ENCODE measurements around the gene ARHGDIG. TPM values are rescaled to one million over a fixed set of nuclear protein-coding genes. Genes with fewer than 3 reads are reported as not detected.

The ARHGDIG gene
- total and polyA plus RNA-seq, 12 donors, result 0.23 to 3.5 (median 0.88) TPM; not detected in 3

DNA sequence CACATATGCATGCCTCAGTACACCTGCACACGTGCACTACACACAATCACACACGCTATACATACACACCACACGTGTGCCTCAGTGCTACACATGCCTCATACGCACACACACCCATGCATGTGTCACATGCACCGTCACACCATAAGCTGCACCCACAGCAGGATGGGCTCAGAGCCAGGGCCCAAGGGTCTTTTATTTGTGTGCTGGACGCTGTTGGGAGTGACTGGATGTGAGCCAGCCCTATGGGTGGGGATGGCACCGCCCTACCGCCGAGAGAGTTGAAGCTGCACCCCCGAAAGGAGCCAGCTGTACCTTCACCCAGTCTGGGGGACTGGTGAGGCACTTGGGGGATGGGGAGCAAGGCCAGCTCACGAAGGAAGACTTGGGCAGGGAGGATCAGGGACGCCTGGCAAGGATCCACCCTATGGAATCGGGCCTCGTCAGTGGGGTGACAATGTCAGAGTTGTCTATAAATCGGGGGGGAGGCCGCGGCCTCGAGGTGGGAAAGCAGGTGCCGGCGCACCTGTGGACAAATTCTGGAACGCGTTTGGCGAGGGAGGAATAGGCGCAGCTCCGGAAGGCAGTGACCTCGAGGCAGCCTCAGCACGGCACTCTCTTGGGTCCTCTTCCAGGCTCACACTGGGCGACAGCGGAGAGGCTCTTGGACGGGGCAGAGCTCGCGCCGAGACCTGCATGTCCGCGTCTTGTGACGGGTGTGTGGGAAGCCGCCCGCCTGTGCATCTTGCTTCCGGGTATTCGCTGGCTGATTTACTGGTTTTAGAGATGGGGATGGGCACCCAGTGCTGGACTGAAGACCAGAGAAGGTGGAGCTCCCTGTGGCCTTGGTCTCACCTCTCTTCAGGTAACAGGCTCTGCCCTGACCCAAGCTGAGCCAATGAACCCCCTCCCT lies 12.0 kb upstream of the ARHGDIG start:
- Histone ChIP-seq H3K27me3 (no peaks in the 10 kb centered on the region), H3K36me3 (replicated peaks in 1 of 2) (peaks cover 0 to 19% of the 10 kb centered on the region in 2 donors), H3K4me3 (no peak overlapping the region), H3K9me3 (replicated peaks in 1 of 3) (no peaks in the 10 kb centered on the region), H3K4me1 (replicated peaks in 1 of 2) (no peaks in the 10 kb centered on the region), H3K27ac (no peak overlapping the region)
- TF ChIP-seq POLR2A (IDR thresholded peaks at IDR 0.05), result no peak
- TF ChIP-seq, protein P1, sequence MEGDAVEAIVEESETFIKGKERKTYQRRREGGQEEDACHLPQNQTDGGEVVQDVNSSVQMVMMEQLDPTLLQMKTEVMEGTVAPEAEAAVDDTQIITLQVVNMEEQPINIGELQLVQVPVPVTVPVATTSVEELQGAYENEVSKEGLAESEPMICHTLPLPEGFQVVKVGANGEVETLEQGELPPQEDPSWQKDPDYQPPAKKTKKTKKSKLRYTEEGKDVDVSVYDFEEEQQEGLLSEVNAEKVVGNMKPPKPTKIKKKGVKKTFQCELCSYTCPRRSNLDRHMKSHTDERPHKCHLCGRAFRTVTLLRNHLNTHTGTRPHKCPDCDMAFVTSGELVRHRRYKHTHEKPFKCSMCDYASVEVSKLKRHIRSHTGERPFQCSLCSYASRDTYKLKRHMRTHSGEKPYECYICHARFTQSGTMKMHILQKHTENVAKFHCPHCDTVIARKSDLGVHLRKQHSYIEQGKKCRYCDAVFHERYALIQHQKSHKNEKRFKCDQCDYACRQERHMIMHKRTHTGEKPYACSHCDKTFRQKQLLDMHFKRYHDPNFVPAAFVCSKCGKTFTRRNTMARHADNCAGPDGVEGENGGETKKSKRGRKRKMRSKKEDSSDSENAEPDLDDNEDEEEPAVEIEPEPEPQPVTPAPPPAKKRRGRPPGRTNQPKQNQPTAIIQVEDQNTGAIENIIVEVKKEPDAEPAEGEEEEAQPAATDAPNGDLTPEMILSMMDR (IDR thresholded peaks at IDR 0.05), result no peak
- WGBS, 4 donors, result 57 to 70% (median 62%) methylated on average over 30 to 40 of the region's 40 CpGs
- intact Hi-C loops (cut with DNase I), result no loop called here
- DNase-seq, result no peak

GRCh38 chr16:269061-269796 lies 11.2 kb upstream of the ARHGDIG start:
- no peaks in the 10 kb centered on the region for H3K27me3 ChIP-seq
- DNase-seq, result no peak
- no peak overlapping the region for H3K27ac ChIP-seq
- H3K36me3 ChIP-seq (replicated peaks in 1 of 2), result peaks cover 0 to 10% of the 10 kb centered on the region in 2 donors
- no peaks in the 10 kb centered on the region for H3K4me1 ChIP-seq (replicated peaks in 1 of 2)
- no peaks in the 10 kb centered on the region for H3K9me3 ChIP-seq (replicated peaks in 1 of 3)
- intact Hi-C loops (cut with DNase I), result no loop called here
- no peak overlapping the region for H3K4me3 ChIP-seq
- WGBS, 4 donors, result 83 to 88% (median 85%) methylated on average over 19 to 24 of the region's 24 CpGs
- no peak for TF ChIP-seq POLR2A (IDR thresholded peaks at IDR 0.05)
- TF ChIP-seq, protein P1 (IDR thresholded peaks at IDR 0.05), result no peak

DNA sequence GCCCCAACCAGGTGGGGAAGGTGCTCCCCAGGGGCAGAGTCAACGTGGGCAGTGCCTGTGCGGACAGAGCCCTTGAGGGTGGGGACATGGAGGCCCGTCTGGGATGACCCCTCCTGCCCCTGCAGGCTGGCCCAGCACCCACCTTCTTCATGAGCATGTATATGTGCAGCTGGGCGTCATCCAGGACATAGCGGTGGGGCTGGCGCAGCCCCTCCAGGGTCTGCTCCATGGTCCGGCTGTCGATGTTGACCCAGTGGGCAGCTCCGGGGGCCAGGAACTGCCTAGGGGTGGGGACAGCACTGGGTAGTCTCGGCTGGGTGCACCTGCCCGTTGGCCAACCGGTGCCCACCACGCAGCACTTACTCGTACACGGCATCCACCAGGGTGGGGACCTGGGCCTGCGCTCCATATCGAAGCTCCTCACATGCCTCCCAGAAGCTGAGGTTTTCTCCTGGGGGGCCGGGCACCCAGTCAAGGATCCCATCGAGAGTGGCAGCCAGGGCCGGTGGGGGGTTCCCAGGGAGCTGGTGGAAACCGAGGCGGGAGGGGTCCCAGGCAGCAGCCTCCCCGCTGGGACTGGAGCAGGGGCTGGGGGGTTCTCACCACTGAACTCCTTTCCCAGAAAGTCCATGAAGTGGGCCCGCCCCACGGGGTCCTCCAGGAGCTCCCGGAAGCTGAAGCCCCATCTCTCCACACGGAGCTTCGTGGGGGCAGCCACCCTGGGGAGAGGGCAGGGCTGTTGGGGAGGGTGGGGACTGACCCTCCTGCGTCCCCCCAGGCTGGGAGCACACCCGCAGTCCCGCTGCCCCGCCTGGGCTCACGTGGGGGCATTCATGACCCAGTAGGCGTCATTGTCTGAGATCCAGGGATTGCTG lies 9.8 kb upstream of the ARHGDIG start:
- H3K4me1 ChIP-seq (replicated peaks in 1 of 2), result peaks cover 0 to 5% of the 10 kb centered on the region in 2 donors
- no peaks in the 10 kb centered on the region for H3K9me3 ChIP-seq (replicated peaks in 1 of 3)
- TF ChIP-seq, protein P1 (IDR thresholded peaks at IDR 0.05), result no peak
- TF ChIP-seq POLR2A (IDR thresholded peaks at IDR 0.05), result no peak
- H3K36me3 ChIP-seq (replicated peaks in 1 of 2), result no peaks in the 10 kb centered on the region
- intact Hi-C loops (cut with DNase I), result no loop called here
- DNase-seq, result no peak
- peaks cover 6% of the 10 kb centered on the region for H3K27me3 ChIP-seq
- 83 to 89% (median 85%) methylated on average over 5 to 34 of the region's 34 CpGs for WGBS, 4 donors
- H3K27ac ChIP-seq, result no peak overlapping the region
- H3K4me3 ChIP-seq, result no peak overlapping the region
